ENCODE data around the gene GTF2F2. TPM values are rescaled to one million over a fixed set of nuclear protein-coding genes. Genes with fewer than 3 reads are reported as not detected.
A peak's percentile ranks its signal among the peaks of the same experiment; 100 is the strongest.

GTF2F2 gene, protein sequence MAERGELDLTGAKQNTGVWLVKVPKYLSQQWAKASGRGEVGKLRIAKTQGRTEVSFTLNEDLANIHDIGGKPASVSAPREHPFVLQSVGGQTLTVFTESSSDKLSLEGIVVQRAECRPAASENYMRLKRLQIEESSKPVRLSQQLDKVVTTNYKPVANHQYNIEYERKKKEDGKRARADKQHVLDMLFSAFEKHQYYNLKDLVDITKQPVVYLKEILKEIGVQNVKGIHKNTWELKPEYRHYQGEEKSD
- total RNA-seq: 34.0 TPM
- 31.0 TPM for polyA plus RNA-seq
- long read RNA-seq, donor 1, partial matches to known transcripts: 1,772 of 1,819 reads
- long read RNA-seq, donor 1, other reads (novel, unspliced or antisense): 47 of 1,819 reads
- long read RNA-seq, donor 2: 0 reads
- long read RNA-seq, donor 3, transcript GTF2F2-201 (8 exons, 2,239 nt): major isoform, 15 of 20,179 reads
- long read RNA-seq, donor 3, partial matches to known transcripts: 19,401 of 20,179 reads
- long read RNA-seq, donor 3, other reads (novel, unspliced or antisense): 763 of 20,179 reads
- long read RNA-seq, donor 4, transcript GTF2F2-201 (8 exons, 2,239 nt): major isoform, 7 of 8 reads
- long read RNA-seq, donor 4, partial matches to known transcripts: 0 of 8 reads
- long read RNA-seq, donor 4, other reads (novel, unspliced or antisense): 0 of 8 reads
- long read RNA-seq, donor 5, transcript GTF2F2-201 (8 exons, 2,239 nt): major isoform, 10 of 23,806 reads
- long read RNA-seq, donor 5, partial matches to known transcripts: 22,845 of 23,806 reads
- long read RNA-seq, donor 5, other reads (novel, unspliced or antisense): 950 of 23,806 reads
- long read RNA-seq, donor 6, transcript GTF2F2-201 (8 exons, 2,239 nt): major isoform, 5 of 10,461 reads
- long read RNA-seq, donor 6, partial matches to known transcripts: 9,877 of 10,461 reads
- long read RNA-seq, donor 6, other reads (novel, unspliced or antisense): 579 of 10,461 reads
- long read RNA-seq, donor 7, transcript GTF2F2-201 (8 exons, 2,239 nt): major isoform, 14 of 20,206 reads
- long read RNA-seq, donor 7, partial matches to known transcripts: 19,094 of 20,206 reads
- long read RNA-seq, donor 7, other reads (novel, unspliced or antisense): 1,098 of 20,206 reads
- long read RNA-seq, donor 8, partial matches to known transcripts: 3,748 of 3,879 reads
- long read RNA-seq, donor 8, other reads (novel, unspliced or antisense): 131 of 3,879 reads
- long read RNA-seq, donor 9, partial matches to known transcripts: 6,806 of 7,134 reads
- long read RNA-seq, donor 9, other reads (novel, unspliced or antisense): 324 of 7,134 reads
- long read RNA-seq, donor 10, transcript GTF2F2-201 (8 exons, 2,239 nt): major isoform, 10 of 17 reads
- long read RNA-seq, donor 10, partial matches to known transcripts: 7 of 17 reads
- long read RNA-seq, donor 10, other reads (novel, unspliced or antisense): 0 of 17 reads

DNA sequence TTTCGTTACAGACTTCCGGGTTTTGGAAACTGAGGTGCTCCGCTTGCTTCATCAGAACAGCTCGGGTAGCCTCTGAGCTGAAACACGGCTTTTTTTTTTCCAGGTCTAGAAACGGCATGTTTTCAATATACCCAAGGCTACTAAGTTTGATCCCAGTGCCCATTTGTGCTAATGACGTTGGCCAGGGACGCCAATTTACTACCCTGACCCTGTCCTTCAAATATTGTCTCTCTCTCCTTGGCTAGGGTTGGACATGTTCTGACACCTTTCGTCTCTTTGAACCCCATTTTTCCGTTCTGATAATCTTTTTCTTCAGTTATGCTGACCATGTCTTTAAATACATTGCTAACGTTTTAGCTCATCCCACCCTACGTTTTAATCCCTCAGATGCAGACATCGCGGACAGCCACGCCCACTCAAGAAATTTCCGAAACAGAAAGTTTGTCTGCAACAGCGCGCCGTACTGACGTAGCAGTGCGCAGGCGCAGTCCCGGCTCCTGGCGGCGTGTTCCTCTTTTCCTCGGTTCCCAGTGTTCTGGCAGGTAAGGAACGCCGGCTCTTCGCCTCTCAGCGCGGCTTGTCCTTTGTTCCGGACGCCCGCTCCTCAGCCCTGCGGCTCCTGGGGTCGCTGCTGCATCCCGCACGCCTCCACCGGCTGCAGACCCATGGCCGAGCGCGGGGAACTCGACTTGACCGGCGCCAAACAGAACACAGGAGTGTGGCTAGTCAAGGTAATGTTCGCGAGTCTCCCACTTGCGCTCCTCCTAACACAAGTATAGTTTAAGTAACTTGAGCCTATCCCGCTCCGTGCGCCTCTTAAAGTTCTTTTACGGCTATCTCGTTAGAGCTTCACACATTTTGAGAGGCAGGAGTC is at the start of gene GTF2F2:
Gene GTF2F2, plus strand, starts transcription at position 520 of the 874 bp plus-strand sequence. Its CDS starts 146 bp downstream, at position 666.
- Histone ChIP-seq H3K36me3 (ENCODE audit: control insufficient read depth in 2 of 2, insufficient read depth in 2 of 2, low read length in 1 of 2) (peaks cover 0 to 2% of the 10 kb centered on the region in 2 donors), H3K4me3 (ENCODE audit: low read length in 2 of 2) (peak within 1 kb of the TSS; percentile 81 to 96), H3K9me3 (ENCODE audit: control insufficient read depth in 2 of 2, insufficient read depth in 1 of 2, low read length in 1 of 2) (no peaks in the 10 kb centered on the region), H3K27me3 (ENCODE audit: control insufficient read depth in 2 of 2, insufficient read depth in 1 of 2, low read length in 1 of 2) (no peaks in the 10 kb centered on the region), H3K4me1 (ENCODE audit: control insufficient read depth in 2 of 2, insufficient read depth in 2 of 2, low read length in 2 of 2) (peaks cover 15 to 16% of the 10 kb centered on the region in 2 donors), H3K27ac (ENCODE audit: low read depth in 1 of 2, low read length in 1 of 2) (peak within 1 kb of the TSS; percentile 75 to 82)
- peak; percentile 78 to 93 (median 85) for DNase-seq (ENCODE audit: low read depth in 6 of 9, low spot score in 9 of 9)
- WGBS: under 1% methylated on average over 53 of the region's 53 CpGs

GRCh38 chr13:45073809-45074208 is 46.5 kb upstream of the GTF2F2 start:
- H3K4me1 ChIP-seq (ENCODE audit: control insufficient read depth in 2 of 2, insufficient read depth in 2 of 2, low read length in 2 of 2): no peaks in the 10 kb centered on the region
- H3K27me3 ChIP-seq (ENCODE audit: control insufficient read depth in 2 of 2, insufficient read depth in 1 of 2, low read length in 1 of 2): no peaks in the 10 kb centered on the region
- no peak for DNase-seq (ENCODE audit: low read depth in 6 of 9, low spot score in 9 of 9)
- no peak overlapping the region for H3K27ac ChIP-seq (ENCODE audit: low read depth in 1 of 2, low read length in 1 of 2)
- H3K36me3 ChIP-seq (ENCODE audit: control insufficient read depth in 2 of 2, insufficient read depth in 2 of 2, low read length in 1 of 2): no peaks in the 10 kb centered on the region
- H3K4me3 ChIP-seq (ENCODE audit: low read length in 2 of 2): no peak overlapping the region
- 90% methylated on average over 4 of the region's 4 CpGs for whole genome bisulfite sequencing
- no peaks in the 10 kb centered on the region for H3K9me3 ChIP-seq (ENCODE audit: control insufficient read depth in 2 of 2, insufficient read depth in 1 of 2, low read length in 1 of 2)

- WGBS: 96% methylated on average over 6 of the region's 6 CpGs
- Histone ChIP-seq H3K36me3 (ENCODE audit: control insufficient read depth in 2 of 2, insufficient read depth in 2 of 2, low read length in 1 of 2) (no peaks in the 10 kb centered on the region), H3K4me1 (ENCODE audit: control insufficient read depth in 2 of 2, insufficient read depth in 2 of 2, low read length in 2 of 2) (no peaks in the 10 kb centered on the region), H3K4me3 (ENCODE audit: low read length in 2 of 2) (no peak overlapping the region), H3K27me3 (ENCODE audit: control insufficient read depth in 2 of 2, insufficient read depth in 1 of 2, low read length in 1 of 2) (no peaks in the 10 kb centered on the region), H3K27ac (ENCODE audit: low read depth in 1 of 2, low read length in 1 of 2) (no peak overlapping the region), H3K9me3 (ENCODE audit: control insufficient read depth in 2 of 2, insufficient read depth in 1 of 2, low read length in 1 of 2) (no peaks in the 10 kb centered on the region)
- no peak for DNase-seq (ENCODE audit: low read depth in 6 of 9, low spot score in 9 of 9)
Measured at GRCh38 chr13:45074721-45075120, 45.6 kb upstream of the GTF2F2 start.

GRCh38 chr13:45078003-45078402 is 42.3 kb upstream of the GTF2F2 start:
- no peaks in the 10 kb centered on the region for H3K9me3 ChIP-seq (ENCODE audit: control insufficient read depth in 2 of 2, insufficient read depth in 1 of 2, low read length in 1 of 2)
- H3K4me3 ChIP-seq (ENCODE audit: low read length in 2 of 2): no peak overlapping the region
- no peak overlapping the region for H3K27ac ChIP-seq (ENCODE audit: low read depth in 1 of 2, low read length in 1 of 2)
- 98% methylated on average over 1 of the region's 1 CpG for WGBS
- DNase-seq (ENCODE audit: low read depth in 6 of 9, low spot score in 9 of 9): no peak
- no peaks in the 10 kb centered on the region for H3K4me1 ChIP-seq (ENCODE audit: control insufficient read depth in 2 of 2, insufficient read depth in 2 of 2, low read length in 2 of 2)
- no peaks in the 10 kb centered on the region for H3K27me3 ChIP-seq (ENCODE audit: control insufficient read depth in 2 of 2, insufficient read depth in 1 of 2, low read length in 1 of 2)
- H3K36me3 ChIP-seq (ENCODE audit: control insufficient read depth in 2 of 2, insufficient read depth in 2 of 2, low read length in 1 of 2): no peaks in the 10 kb centered on the region

- H3K4me1 ChIP-seq (ENCODE audit: control insufficient read depth in 2 of 2, insufficient read depth in 2 of 2, low read length in 2 of 2): no peaks in the 10 kb centered on the region
- DNase-seq (ENCODE audit: low read depth in 6 of 9, low spot score in 9 of 9): no peak
- H3K27me3 ChIP-seq (ENCODE audit: control insufficient read depth in 2 of 2, insufficient read depth in 1 of 2, low read length in 1 of 2): no peaks in the 10 kb centered on the region
- no peaks in the 10 kb centered on the region for H3K9me3 ChIP-seq (ENCODE audit: control insufficient read depth in 2 of 2, insufficient read depth in 1 of 2, low read length in 1 of 2)
- no peak overlapping the region for H3K4me3 ChIP-seq (ENCODE audit: low read length in 2 of 2)
- WGBS: 95% methylated on average over 6 of the region's 6 CpGs
- H3K36me3 ChIP-seq (ENCODE audit: control insufficient read depth in 2 of 2, insufficient read depth in 2 of 2, low read length in 1 of 2): no peaks in the 10 kb centered on the region
- H3K27ac ChIP-seq (ENCODE audit: low read depth in 1 of 2, low read length in 1 of 2): no peak overlapping the region
Measured at GRCh38 chr13:45082964-45083363, 37.3 kb upstream of the GTF2F2 start.

GRCh38 chr13:45084515-45084914 is 35.8 kb upstream of the GTF2F2 start:
- Histone ChIP-seq H3K9me3 (ENCODE audit: control insufficient read depth in 2 of 2, insufficient read depth in 1 of 2, low read length in 1 of 2) (no peaks in the 10 kb centered on the region), H3K4me3 (ENCODE audit: low read length in 2 of 2) (no peak overlapping the region), H3K27me3 (ENCODE audit: control insufficient read depth in 2 of 2, insufficient read depth in 1 of 2, low read length in 1 of 2) (no peaks in the 10 kb centered on the region), H3K4me1 (ENCODE audit: control insufficient read depth in 2 of 2, insufficient read depth in 2 of 2, low read length in 2 of 2) (no peaks in the 10 kb centered on the region), H3K27ac (ENCODE audit: low read depth in 1 of 2, low read length in 1 of 2) (no peak overlapping the region), H3K36me3 (ENCODE audit: control insufficient read depth in 2 of 2, insufficient read depth in 2 of 2, low read length in 1 of 2) (no peaks in the 10 kb centered on the region)
- no peak for DNase-seq (ENCODE audit: low read depth in 6 of 9, low spot score in 9 of 9)

DNA sequence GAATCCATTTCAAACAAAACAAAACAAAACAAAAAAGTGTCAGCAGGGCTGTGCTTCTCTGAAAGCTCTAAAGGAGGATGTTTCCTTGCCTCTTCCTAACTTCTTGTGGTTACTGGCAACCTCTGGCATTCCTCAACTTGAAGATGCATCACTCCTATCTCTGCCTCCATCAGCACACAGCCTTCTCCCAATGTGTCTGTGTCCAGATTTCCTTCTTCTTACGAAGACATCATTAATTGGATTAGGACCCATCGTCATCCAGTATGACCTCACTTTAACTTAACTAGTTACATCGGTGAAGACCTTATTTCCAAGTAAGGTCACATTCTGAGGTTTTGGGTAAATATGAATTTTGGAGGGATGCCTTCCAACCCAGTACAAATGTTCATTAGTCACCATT is 33.8 kb upstream of the GTF2F2 start:
- Histone ChIP-seq H3K27ac (ENCODE audit: low read depth in 1 of 2, low read length in 1 of 2) (no peak overlapping the region), H3K9me3 (ENCODE audit: control insufficient read depth in 2 of 2, insufficient read depth in 1 of 2, low read length in 1 of 2) (no peaks in the 10 kb centered on the region), H3K4me1 (ENCODE audit: control insufficient read depth in 2 of 2, insufficient read depth in 2 of 2, low read length in 2 of 2) (no peaks in the 10 kb centered on the region), H3K36me3 (ENCODE audit: control insufficient read depth in 2 of 2, insufficient read depth in 2 of 2, low read length in 1 of 2) (no peaks in the 10 kb centered on the region), H3K4me3 (ENCODE audit: low read length in 2 of 2) (no peak overlapping the region), H3K27me3 (ENCODE audit: control insufficient read depth in 2 of 2, insufficient read depth in 1 of 2, low read length in 1 of 2) (no peaks in the 10 kb centered on the region)
- 97% methylated on average over 3 of the region's 3 CpGs for WGBS
- no peak for DNase-seq (ENCODE audit: low read depth in 6 of 9, low spot score in 9 of 9)

GRCh38 chr13:45092663-45093062 is 27.6 kb upstream of the GTF2F2 start:
- no peak overlapping the region for H3K27ac ChIP-seq (ENCODE audit: low read depth in 1 of 2, low read length in 1 of 2)
- 5% methylated on average over 2 of the region's 2 CpGs for WGBS
- H3K27me3 ChIP-seq (ENCODE audit: control insufficient read depth in 2 of 2, insufficient read depth in 1 of 2, low read length in 1 of 2): no peaks in the 10 kb centered on the region
- H3K9me3 ChIP-seq (ENCODE audit: control insufficient read depth in 2 of 2, insufficient read depth in 1 of 2, low read length in 1 of 2): no peaks in the 10 kb centered on the region
- no peak for DNase-seq (ENCODE audit: low read depth in 6 of 9, low spot score in 9 of 9)
- H3K36me3 ChIP-seq (ENCODE audit: control insufficient read depth in 2 of 2, insufficient read depth in 2 of 2, low read length in 1 of 2): no peaks in the 10 kb centered on the region
- H3K4me1 ChIP-seq (ENCODE audit: control insufficient read depth in 2 of 2, insufficient read depth in 2 of 2, low read length in 2 of 2): no peaks in the 10 kb centered on the region
- H3K4me3 ChIP-seq (ENCODE audit: low read length in 2 of 2): no peak overlapping the region

All from thymus (tissue), 14 donors.